RWPE2 (cell line): ENCODE results near the gene WDHD1.

Experiments
- ATAC-seq: fragments of 200-7000 bp; cut with Tn5 transposase; 3 replicates; pipeline ENCODE4 v1.9.1; 2021; ENCODE audit warnings: low read depth
- DNase-seq: peaks from one replicate; pipeline ENCODE4 v3.0.0-alpha.2; 2020; ENCODE audit warnings: low spot score
- H3K27ac ChIP-seq: fragments of 450-650 bp; 2 replicates; pipeline ENCODE4 v1.5.1; 2017; ENCODE audit warnings: mild to moderate bottlenecking; ENCODE audit not compliant: poor library complexity, severe bottlenecking
- H3K27me3 ChIP-seq: fragments of 250-450 bp; sonication (Bioruptor Pico); 2 replicates; pipeline ENCODE4 v1.5.1; 2021; ENCODE audit warnings: mild to moderate bottlenecking, moderate library complexity; ENCODE audit not compliant: insufficient read depth, poor library complexity, severe bottlenecking
- H3K36me3 ChIP-seq: fragments of 250-450 bp; sonication (Bioruptor Pico); 2 replicates; pipeline ENCODE4 v1.5.1; 2020; ENCODE audit warnings: low read depth, mild to moderate bottlenecking, moderate library complexity
- H3K4me1 ChIP-seq: fragments of 250-450 bp; sonication (Bioruptor Pico); 2 replicates; pipeline ENCODE4 v1.5.1; 2021; ENCODE audit warnings: mild to moderate bottlenecking, moderate library complexity; ENCODE audit not compliant: insufficient read depth, poor library complexity, severe bottlenecking
- H3K4me3 ChIP-seq: fragments of 250-450 bp; sonication (Bioruptor Pico); 2 replicates; pipeline ENCODE4 v1.5.1; 2021; ENCODE audit warnings: mild to moderate bottlenecking, moderate library complexity; ENCODE audit not compliant: severe bottlenecking
- H3K9me3 ChIP-seq: fragments of 250-450 bp; sonication (Bioruptor Pico); 2 replicates; pipeline ENCODE4 v1.5.1; 2021; ENCODE audit warnings: mild to moderate bottlenecking, moderate library complexity; ENCODE audit not compliant: severe bottlenecking
- CTCF ChIP-seq: fragments of 450-650 bp; IDR thresholded peaks from one replicate; pipeline ENCODE4 v1.5.1; 2017; ENCODE audit warnings: mild to moderate bottlenecking, moderate library complexity; ENCODE audit not compliant: poor library complexity, severe bottlenecking

The WDHD1 gene

GRCh38 chr14:55019968-55020554, 6.8 kb downstream of the WDHD1 start:
- Histone ChIP-seq H3K36me3 (peaks cover 77% of the 10 kb centered on the region), H3K4me1 (no peaks in the 10 kb centered on the region), H3K27ac (no peak overlapping the region), H3K27me3 (no peaks in the 10 kb centered on the region), H3K4me3 (no peak overlapping the region), H3K9me3 (no peaks in the 10 kb centered on the region)
- ATAC-seq, result no peak
- no peak for TF ChIP-seq CTCF
- no peak for DNase-seq

GRCh38 chr14:55015006-55015405, 11.9 kb downstream of the WDHD1 start:
- H3K4me3 ChIP-seq, result no peak overlapping the region
- H3K4me1 ChIP-seq, result no peaks in the 10 kb centered on the region

GRCh38 chr14:55005071-55005470, 21.8 kb downstream of the WDHD1 start:
- Histone ChIP-seq H3K9me3 (no peaks in the 10 kb centered on the region), H3K4me1 (no peaks in the 10 kb centered on the region), H3K4me3 (no peak overlapping the region), H3K27me3 (no peaks in the 10 kb centered on the region), H3K27ac (no peak overlapping the region), H3K36me3 (peaks cover 93% of the 10 kb centered on the region)
- no peak for DNase-seq
- TF ChIP-seq CTCF, result no peak
- ATAC-seq, result no peak

More at GRCh38 chr14:55015006-55015405, 11.9 kb downstream of the WDHD1 start:
- Histone ChIP-seq H3K27ac (no peak overlapping the region), H3K27me3 (no peaks in the 10 kb centered on the region), H3K9me3 (no peaks in the 10 kb centered on the region), H3K36me3 (peaks cover 79% of the 10 kb centered on the region)
- no peak for DNase-seq
- ATAC-seq, result peak; percentile 52; the same call in 2 of the 3 replicates
- TF ChIP-seq CTCF, result no peak

- DNase-seq, result no peak
- Histone ChIP-seq H3K4me1 (no peaks in the 10 kb centered on the region), H3K27ac (no peak overlapping the region), H3K27me3 (no peaks in the 10 kb centered on the region), H3K9me3 (no peaks in the 10 kb centered on the region), H3K36me3 (peaks cover 89% of the 10 kb centered on the region), H3K4me3 (no peak overlapping the region)
- TF ChIP-seq CTCF, result no peak
- no peak for ATAC-seq
Observed at GRCh38 chr14:55000381-55000780, 26.5 kb downstream of the WDHD1 start.

- peak overlapping the region; percentile 4 for H3K27ac ChIP-seq
- DNase-seq (no peak), ATAC-seq (peak; percentile 59; the same call in 2 of the 3 replicates)
- H3K4me1 ChIP-seq, result peaks cover 8% of the 10 kb centered on the region
- TF ChIP-seq CTCF, result no peak
- no peaks in the 10 kb centered on the region for H3K27me3 ChIP-seq
- H3K9me3 ChIP-seq, result no peaks in the 10 kb centered on the region
- peaks cover 98% of the 10 kb centered on the region for H3K36me3 ChIP-seq
- H3K4me3 ChIP-seq, result no peak overlapping the region
Observed at GRCh38 chr14:54985156-54985555, 41.7 kb downstream of the WDHD1 start.
